ENCODE results near the gene PEMT. TPM values are rescaled to one million over a fixed set of nuclear protein-coding genes. Genes with fewer than 3 reads are reported as not detected.

PEMT gene
- total RNA-seq, 1 experiment from 2014 or later = 178 TPM

GRCh38 chr17:17494870-17495535 is 96.5 kb downstream of the PEMT start:
- H3K9me2 ChIP-seq (replicated peaks; ENCODE audit: low read length) = no peaks in the 10 kb centered on the region
- peaks cover 17% of the 10 kb centered on the region for H3K4me1 ChIP-seq (ENCODE audit: insufficient read depth, low read length)
- peaks cover 19% of the 10 kb centered on the region; the same call in 1 of the 2 replicates for H3K36me3 ChIP-seq (ENCODE audit: low read depth, low read length)
- H3K27me3 ChIP-seq (ENCODE audit: low read length) = no peaks in the 10 kb centered on the region
- peak overlapping the region; percentile 83 for H3K4me2 ChIP-seq (ENCODE audit: low read length)
- ChIA-PET CTCF (no interaction called here), POLR2A (ENCODE audit: unreplicated experiment) (no interaction called here)
- DNase-seq (peak; percentile 60), ATAC-seq (peak; percentile 13)
- H2AFZ ChIP-seq (ENCODE audit: low read length) = no peak overlapping the region
- no peaks in the 10 kb centered on the region for H3K9me3 ChIP-seq (ENCODE audit: low read length)
- no TSS peak for BruUV-seq (replicated peaks)
- intact Hi-C loops (cut with micrococcal nuclease) = loop anchor here (10.0 kb wide), 1 partner anchor 80 kb away; no protein-coding TSS in a partner anchor
- H3K79me2 ChIP-seq (ENCODE audit: low read length) = no peaks in the 10 kb centered on the region
- TF ChIP-seq EZH2 (IDR thresholded peaks at IDR 0.05; ENCODE audit: low read length, unreplicated experiment) (no peak), EZH2phosphoT487 (IDR thresholded peaks at IDR 0.05; ENCODE audit: borderline replicate concordance, low read length) (no peak)
- TF ChIP-seq, protein P1, sequence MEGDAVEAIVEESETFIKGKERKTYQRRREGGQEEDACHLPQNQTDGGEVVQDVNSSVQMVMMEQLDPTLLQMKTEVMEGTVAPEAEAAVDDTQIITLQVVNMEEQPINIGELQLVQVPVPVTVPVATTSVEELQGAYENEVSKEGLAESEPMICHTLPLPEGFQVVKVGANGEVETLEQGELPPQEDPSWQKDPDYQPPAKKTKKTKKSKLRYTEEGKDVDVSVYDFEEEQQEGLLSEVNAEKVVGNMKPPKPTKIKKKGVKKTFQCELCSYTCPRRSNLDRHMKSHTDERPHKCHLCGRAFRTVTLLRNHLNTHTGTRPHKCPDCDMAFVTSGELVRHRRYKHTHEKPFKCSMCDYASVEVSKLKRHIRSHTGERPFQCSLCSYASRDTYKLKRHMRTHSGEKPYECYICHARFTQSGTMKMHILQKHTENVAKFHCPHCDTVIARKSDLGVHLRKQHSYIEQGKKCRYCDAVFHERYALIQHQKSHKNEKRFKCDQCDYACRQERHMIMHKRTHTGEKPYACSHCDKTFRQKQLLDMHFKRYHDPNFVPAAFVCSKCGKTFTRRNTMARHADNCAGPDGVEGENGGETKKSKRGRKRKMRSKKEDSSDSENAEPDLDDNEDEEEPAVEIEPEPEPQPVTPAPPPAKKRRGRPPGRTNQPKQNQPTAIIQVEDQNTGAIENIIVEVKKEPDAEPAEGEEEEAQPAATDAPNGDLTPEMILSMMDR (conservative IDR thresholded peaks at IDR 0.05; ENCODE audit: low read depth, low read length) = 0 out of 2 replicates have a peak, but pooled peaks have one; percentile 13
- peak overlapping the region; percentile 86 for H3K4me3 ChIP-seq (ENCODE audit: low read length)
- H3K27ac ChIP-seq (ENCODE audit: low read length) = no peak overlapping the region
- H3K9ac ChIP-seq (ENCODE audit: low read length) = peak overlapping the region; percentile 82
- H4K20me1 ChIP-seq (ENCODE audit: low read length) = peaks cover 12% of the 10 kb centered on the region; the same call in 1 of the 2 replicates
- no peaks in the 10 kb centered on the region for H3F3A ChIP-seq (ENCODE audit: low read length, unreplicated experiment)

DNA sequence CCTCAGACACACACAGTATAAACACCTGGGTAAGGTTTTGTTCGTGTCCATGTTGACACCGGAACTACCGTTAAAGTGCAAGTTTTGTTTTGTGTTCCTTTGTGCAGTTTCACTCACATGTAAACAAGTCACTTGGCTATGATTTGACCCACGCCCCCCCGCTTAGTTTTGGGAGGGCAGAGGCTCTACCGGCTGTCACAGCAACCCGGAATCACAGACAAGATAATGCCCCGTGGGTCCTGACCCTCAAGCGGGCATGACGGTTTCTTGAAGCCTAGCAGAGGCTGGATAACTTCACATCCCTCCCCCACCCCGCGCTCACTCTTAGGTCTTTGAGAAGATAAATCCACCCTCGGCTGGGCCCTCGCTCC is 97.0 kb downstream of the PEMT start:
- Histone ChIP-seq H3K27me3 (ENCODE audit: low read length) (no peaks in the 10 kb centered on the region), H3K27ac (ENCODE audit: low read length) (no peak overlapping the region), H3K4me1 (ENCODE audit: insufficient read depth, low read length) (peaks cover 17% of the 10 kb centered on the region), H2AFZ (ENCODE audit: low read length) (no peak overlapping the region), H3K4me2 (ENCODE audit: low read length) (peak overlapping the region; percentile 83), H4K20me1 (ENCODE audit: low read length) (peaks cover 12% of the 10 kb centered on the region; the same call in 1 of the 2 replicates), H3F3A (ENCODE audit: low read length, unreplicated experiment) (no peaks in the 10 kb centered on the region), H3K4me3 (ENCODE audit: low read length) (peak overlapping the region; percentile 86), H3K9me3 (ENCODE audit: low read length) (no peaks in the 10 kb centered on the region), H3K79me2 (ENCODE audit: low read length) (no peaks in the 10 kb centered on the region), H3K9ac (ENCODE audit: low read length) (peak overlapping the region; percentile 82), H3K36me3 (ENCODE audit: low read depth, low read length) (peaks cover 19% of the 10 kb centered on the region; the same call in 1 of the 2 replicates), H3K9me2 (replicated peaks; ENCODE audit: low read length) (no peaks in the 10 kb centered on the region)
- POLR2A ChIA-PET (ENCODE audit: unreplicated experiment) = no interaction called here
- ATAC-seq (no peak), DNase-seq (no peak)
- intact Hi-C loops (cut with micrococcal nuclease) = loop anchor here (10.0 kb wide), 1 partner anchor 80 kb away; no protein-coding TSS in a partner anchor
- CTCF ChIA-PET = no interaction called here
- TF ChIP-seq, protein P1 (conservative IDR thresholded peaks at IDR 0.05; ENCODE audit: low read depth, low read length) = no peak
- no peak for TF ChIP-seq EZH2 (IDR thresholded peaks at IDR 0.05; ENCODE audit: low read length, unreplicated experiment)
- TF ChIP-seq EZH2phosphoT487 (IDR thresholded peaks at IDR 0.05; ENCODE audit: borderline replicate concordance, low read length) = no peak
- BruUV-seq (replicated peaks) = no TSS peak

DNA sequence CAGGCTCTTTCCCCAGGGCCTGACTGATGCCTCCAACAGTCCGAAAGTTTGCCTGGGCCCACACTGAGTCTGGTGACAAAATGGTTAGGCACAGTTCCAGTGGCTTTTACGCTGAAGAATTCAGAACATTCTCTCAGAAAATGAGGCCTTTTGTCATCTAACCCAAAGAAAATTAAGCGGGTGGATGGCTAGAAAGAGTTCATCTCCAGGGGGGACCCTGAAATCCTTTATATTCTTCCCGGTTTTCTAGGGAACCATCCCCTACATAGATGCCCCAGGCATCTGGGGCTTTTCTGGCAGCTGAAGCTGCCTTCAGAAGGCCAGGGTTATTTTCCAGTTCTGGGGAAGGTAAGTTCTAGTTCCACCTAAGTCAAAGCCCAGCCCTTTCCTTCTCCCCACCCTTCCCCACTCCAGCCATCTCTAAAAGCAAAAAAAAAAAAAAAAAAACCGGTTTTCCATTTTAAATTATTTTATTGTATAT is 97.5 kb downstream of the PEMT start:
- TF ChIP-seq EZH2phosphoT487 (IDR thresholded peaks at IDR 0.05; ENCODE audit: borderline replicate concordance, low read length) (no peak), EZH2 (IDR thresholded peaks at IDR 0.05; ENCODE audit: low read length, unreplicated experiment) (no peak)
- TF ChIP-seq, protein P1 (conservative IDR thresholded peaks at IDR 0.05; ENCODE audit: low read depth, low read length) = no peak
- no peak for DNase-seq
- ChIA-PET CTCF (no interaction called here), POLR2A (ENCODE audit: unreplicated experiment) (no interaction called here)
- BruUV-seq (replicated peaks) = no TSS peak
- peak overlapping the region; percentile 82; the same call in 1 of the 2 replicates for H3K9ac ChIP-seq (ENCODE audit: low read length)
- ATAC-seq = no peak
- H4K20me1 ChIP-seq (ENCODE audit: low read length) = peaks cover 12% of the 10 kb centered on the region; the same call in 1 of the 2 replicates
- peaks cover 17% of the 10 kb centered on the region for H3K4me1 ChIP-seq (ENCODE audit: insufficient read depth, low read length)
- H3F3A ChIP-seq (ENCODE audit: low read length, unreplicated experiment) = no peaks in the 10 kb centered on the region
- intact Hi-C loops (cut with micrococcal nuclease) = loop anchor here (10.0 kb wide), 1 partner anchor 79 kb away; no protein-coding TSS in a partner anchor
- H3K4me3 ChIP-seq (ENCODE audit: low read length) = no peak overlapping the region
- no peaks in the 10 kb centered on the region for H3K9me3 ChIP-seq (ENCODE audit: low read length)
- no peak overlapping the region for H2AFZ ChIP-seq (ENCODE audit: low read length)
- H3K36me3 ChIP-seq (ENCODE audit: low read depth, low read length) = peaks cover 21% of the 10 kb centered on the region; the same call in 1 of the 2 replicates
- peak overlapping the region; percentile 83; the same call in 1 of the 2 replicates for H3K4me2 ChIP-seq (ENCODE audit: low read length)
- no peaks in the 10 kb centered on the region for H3K9me2 ChIP-seq (replicated peaks; ENCODE audit: low read length)
- no peak overlapping the region for H3K27ac ChIP-seq (ENCODE audit: low read length)
- no peaks in the 10 kb centered on the region for H3K27me3 ChIP-seq (ENCODE audit: low read length)
- H3K79me2 ChIP-seq (ENCODE audit: low read length) = no peaks in the 10 kb centered on the region

Measured in PC-3 (cell line).